ENCODE data around the gene TMEM232.
"Not testable (repeated sequence)": the region's sequence is repeated elsewhere in the genome, so short reads cannot be mapped to it uniquely, and the experiment has no call there.

The TMEM232 gene

GRCh38 chr5:110705349-110705748 is 21.1 kb downstream of the TMEM232 start:
- no peak for FAIRE-seq

GRCh38 chr5:110703481-110703880 is 23.0 kb downstream of the TMEM232 start:
- FAIRE-seq = no peak

DNA sequence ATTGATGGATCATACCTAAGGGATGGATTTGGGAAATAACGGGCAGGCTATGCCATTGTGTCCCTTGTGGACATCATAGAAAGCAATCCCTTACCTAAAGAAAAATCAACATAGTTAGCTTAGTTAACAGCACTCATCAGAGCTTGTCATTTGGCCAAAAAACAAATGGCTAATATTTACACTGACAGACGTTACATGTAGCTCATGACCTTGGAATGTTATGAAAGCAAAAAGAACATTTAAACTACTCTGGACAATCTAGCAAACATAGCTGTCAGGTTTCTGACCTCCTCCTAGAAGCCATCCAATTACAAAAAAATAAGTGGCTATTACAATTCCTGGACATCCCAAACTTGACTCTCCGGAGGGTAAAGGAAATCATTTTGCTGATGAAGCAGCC is 23.8 kb downstream of the TMEM232 start:
- no peak for FAIRE-seq

DNA sequence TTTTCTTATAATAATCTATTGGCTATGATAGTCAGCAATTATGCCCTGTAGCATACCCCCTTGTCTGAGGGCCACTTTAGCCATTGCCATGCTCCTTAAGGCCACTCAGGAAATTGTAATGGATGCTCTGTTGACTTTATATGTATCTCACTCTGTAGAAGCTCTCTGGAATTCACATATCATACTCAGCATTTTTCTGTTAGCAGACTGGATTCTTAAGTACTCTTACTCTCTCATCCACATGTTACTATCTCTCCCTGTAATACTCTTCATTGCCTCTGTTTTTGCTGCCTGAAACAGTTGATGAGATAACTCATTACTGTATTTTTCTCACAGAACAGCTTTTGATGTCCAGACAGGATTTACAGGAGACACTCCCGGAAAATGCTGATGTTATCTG is 24.2 kb downstream of the TMEM232 start:
- no peak for FAIRE-seq

DNA sequence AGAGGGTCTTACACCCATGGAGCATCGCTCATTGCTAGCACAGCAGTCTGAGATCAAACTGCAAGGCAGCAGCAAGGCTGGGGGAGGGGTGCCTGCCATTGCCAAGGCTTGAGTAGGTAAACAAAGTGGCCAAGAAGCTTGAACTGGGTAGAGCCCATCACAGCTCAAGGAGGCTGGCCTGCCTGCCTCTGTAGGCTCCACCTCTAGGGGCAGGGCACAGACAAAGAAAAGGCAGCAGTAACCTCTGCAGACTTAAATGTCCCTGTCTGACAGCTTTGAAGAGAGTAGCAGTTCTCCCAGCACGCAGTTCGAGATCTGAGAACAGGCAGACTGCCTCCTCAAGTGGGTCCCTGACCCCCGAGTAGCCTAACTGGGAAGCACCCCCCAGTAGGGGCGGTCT is 33.8 kb downstream of the TMEM232 start:
- not testable (repeated sequence) for FAIRE-seq

DNA sequence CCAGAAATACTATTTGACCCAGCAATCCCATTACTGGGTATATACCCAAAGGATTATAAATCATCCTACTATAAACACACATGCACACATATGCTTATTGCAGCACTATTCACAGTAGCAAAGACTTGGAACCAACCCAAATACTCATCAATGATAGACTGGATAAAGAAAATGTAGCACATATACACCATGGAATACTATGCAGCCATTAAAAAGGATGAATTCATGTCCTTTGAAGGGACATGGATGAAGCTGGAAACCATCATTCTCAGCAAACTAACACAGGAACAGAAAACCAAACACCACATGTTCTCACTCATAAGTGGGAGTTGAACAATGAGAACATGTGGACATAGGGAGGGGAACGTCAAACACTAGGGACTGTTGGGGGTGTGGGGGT is 35.9 kb downstream of the TMEM232 start:
- FAIRE-seq = not testable (repeated sequence)

DNA sequence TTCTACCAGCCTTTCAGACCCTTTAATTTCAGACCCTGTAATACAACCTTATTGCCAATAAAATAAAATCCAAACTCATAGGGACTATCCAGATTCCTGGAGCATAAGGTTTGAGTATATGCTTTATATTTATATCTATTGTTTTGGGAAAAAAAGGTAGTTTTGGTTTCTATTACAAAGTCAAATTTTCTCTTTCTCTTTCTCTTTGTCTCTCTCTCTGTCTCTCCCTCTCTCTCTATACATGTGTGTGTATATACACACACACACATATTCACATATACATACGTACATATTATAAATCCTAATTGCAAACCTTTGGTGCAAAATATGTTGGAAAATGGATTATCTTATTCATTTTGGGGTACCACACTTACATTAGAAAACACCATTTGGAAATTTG is 39.0 kb downstream of the TMEM232 start:
- no peak for FAIRE-seq

GRCh38 chr5:110686270-110686669 is 40.2 kb downstream of the TMEM232 start:
- FAIRE-seq = no peak

GRCh38 chr5:110681953-110682352 is 44.5 kb downstream of the TMEM232 start:
- FAIRE-seq = peak; percentile 37

DNA sequence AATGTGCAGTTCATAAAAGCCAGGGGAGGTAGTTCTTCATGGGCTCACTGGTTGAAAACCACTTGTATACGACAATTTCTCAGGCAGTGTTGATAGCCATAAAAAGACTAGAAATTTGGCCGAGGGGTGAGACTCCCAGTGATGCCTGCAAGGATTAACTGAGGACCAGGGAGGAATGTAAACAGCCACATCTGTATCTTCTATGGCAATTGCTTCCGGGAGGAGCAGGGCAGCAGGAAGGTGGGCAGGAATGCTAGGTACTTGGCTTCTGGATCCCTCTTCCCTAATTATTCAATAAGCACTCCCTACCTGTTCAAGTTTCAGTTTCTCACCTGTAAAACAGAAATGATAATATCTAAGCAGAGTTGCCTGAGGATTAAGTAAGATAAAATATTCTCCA is 45.4 kb downstream of the TMEM232 start:
- FAIRE-seq = no peak

GRCh38 chr5:110676554-110676953 is 49.9 kb downstream of the TMEM232 start:
- FAIRE-seq = not testable (repeated sequence)

DNA sequence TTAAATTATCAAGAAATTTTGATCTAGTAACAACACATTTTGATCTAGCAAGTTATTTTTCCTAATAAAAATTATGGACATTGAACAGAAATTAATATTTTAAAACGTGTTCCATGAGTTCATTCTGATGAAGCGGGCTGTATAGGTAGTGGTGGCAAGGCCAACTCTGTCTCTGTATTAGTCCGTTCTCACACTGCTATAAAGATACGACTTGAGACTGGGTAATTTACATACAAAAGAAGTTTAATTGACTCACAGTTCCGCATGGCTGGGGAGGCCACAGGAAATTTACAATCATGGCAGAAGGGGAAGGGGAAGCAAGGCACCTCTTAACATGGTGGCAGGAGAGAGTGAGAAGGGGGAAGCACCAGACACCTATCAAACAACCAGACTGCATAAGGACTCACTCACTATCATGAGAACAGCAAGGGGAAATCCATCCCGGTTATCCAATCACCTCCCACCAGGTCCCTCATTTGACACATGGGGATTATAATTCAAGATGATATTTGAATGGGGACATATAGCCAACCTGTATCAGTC is 61.2 kb downstream of the TMEM232 start:
- no peak for FAIRE-seq

GRCh38 chr5:110663525-110663924 is 62.9 kb downstream of the TMEM232 start:
- FAIRE-seq = no peak

DNA sequence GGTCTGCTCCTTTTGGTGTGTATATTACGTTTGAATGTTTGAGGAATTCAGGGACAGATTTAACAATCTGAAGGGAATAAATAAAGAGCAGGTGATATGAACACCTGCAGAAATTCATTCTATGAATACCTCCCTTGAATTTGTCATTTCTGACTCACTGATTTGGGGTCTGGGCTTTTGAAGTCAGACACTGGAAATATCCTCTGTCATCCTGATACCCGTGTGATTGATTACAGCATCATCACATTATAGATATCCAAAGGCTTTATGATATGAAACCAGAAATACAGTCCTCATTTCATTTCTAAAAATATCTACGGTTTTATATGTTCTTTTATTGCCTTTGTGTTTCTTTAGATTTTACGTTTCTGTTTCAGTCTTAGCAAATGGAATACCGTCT is 68.5 kb downstream of the TMEM232 start:
- no peak for FAIRE-seq

- no peak for FAIRE-seq
Measured at GRCh38 chr5:110653231-110653970, 73.1 kb downstream of the TMEM232 start.

- FAIRE-seq = no peak
Measured at GRCh38 chr5:110651507-110651906, 75.0 kb downstream of the TMEM232 start.

DNA sequence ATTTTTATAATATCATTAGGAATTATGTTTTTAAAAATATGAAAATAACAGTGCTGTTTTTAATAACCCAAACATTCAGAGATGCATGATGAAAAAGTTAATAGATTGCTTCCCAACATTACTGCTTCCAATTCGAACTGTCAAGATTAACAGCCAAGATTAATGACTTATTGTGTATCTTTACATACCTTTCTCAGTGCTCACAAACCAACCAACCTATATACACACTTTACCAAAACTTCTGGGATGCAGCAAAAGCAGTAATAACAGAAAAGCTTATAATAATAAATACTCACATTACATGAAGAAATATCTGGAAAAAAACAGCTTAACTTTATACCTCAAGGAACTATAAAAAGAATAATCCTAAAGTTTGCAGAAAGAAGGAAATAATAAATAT is 82.1 kb downstream of the TMEM232 start:
- FAIRE-seq = no peak

GRCh38 chr5:110638970-110639902 is 87.2 kb downstream of the TMEM232 start:
- no peak for FAIRE-seq

- FAIRE-seq = no peak
Measured at GRCh38 chr5:110634475-110634874, 92.0 kb downstream of the TMEM232 start.

DNA sequence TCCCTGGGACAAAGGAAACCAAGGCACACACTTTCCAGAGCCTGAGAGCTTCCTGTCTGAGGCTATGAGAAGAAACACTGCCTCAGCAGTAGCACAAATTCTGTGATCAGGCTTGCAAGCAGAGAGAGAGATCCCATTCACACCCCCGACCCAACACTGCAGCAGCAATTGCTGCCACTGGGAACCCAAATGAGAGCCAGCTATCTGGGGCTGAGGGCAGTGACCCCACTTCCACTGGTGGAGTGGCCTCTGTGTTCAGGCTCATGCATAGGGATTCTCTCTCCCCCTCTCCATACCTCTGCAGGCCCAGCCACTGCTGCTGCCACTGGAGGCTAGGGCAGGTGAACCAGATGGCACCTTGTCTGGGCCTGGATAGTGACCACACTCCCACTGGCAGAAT is 95.2 kb downstream of the TMEM232 start:
- no peak for FAIRE-seq

DNA sequence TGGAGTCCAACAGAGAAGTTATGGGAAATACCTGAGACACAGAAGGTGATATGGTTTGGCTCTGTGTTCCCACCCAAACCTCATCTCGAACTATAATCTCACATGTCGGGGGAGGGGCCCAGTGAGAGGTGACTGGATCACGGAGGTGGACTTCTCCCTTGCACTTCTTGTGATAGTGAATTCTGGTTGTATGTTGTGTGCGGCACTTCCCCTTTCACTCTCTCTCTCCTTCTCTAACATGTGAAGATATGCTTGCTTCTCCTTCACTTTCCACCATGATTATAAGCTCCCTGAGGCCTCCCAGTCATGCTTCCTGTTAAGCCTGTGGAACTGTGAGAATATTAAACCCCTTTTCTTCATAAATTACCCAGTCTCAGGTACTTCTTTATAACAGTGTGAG is 96.1 kb downstream of the TMEM232 start:
- no peak for FAIRE-seq

GRCh38 chr5:110625376-110625999 is 101.0 kb downstream of the TMEM232 start:
- peak; percentile 97 for FAIRE-seq

DNA sequence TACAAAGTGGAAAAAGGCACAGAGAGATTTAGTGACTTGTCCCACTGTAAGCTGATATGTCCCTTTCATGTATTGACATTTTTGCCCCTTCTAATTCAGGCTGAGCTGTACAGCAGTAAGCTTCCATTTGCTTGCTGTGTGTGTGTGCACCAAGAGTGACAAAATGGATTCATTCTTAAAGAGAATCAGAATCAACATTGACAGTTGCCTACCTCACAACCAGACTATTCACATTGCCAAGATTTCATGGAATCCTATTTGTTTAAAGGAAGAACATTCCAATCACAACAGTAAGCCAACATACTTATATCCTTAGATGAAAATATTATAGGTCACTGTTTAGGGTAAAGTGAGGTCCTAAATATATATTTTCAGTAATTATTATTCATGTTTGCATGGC is 102.6 kb downstream of the TMEM232 start:
- FAIRE-seq = no peak

Measured in A204.1 (cell line).